Astrocyte of the spinal cord (primary cell): ENCODE data around the gene ZNF575.

Experiments used
- DNase-seq: peaks from one replicate; pipeline ENCODE4 v3.0.0; 2011; ENCODE audit warnings: low read depth, low spot score
- H3K4me3 ChIP-seq: 2 replicates; pipeline ENCODE4 v1.5.1; 2011; ENCODE audit warnings: low read depth, mild to moderate bottlenecking, low read length, moderate library complexity
- in situ Hi-C: cut with HindIII; loops from 2 replicates; pipeline ENCODE4 v1.10.0; 2017; ENCODE audit warnings: low sequenced_read_pairs
- TF ChIP-seq, protein P1 (sequence below): IDR thresholded peaks from 2 replicates; pipeline ENCODE4 v1.5.1; 2012; ENCODE audit warnings: low read depth, mild to moderate bottlenecking, low read length, inconsistent platforms

Gene ZNF575

DNA sequence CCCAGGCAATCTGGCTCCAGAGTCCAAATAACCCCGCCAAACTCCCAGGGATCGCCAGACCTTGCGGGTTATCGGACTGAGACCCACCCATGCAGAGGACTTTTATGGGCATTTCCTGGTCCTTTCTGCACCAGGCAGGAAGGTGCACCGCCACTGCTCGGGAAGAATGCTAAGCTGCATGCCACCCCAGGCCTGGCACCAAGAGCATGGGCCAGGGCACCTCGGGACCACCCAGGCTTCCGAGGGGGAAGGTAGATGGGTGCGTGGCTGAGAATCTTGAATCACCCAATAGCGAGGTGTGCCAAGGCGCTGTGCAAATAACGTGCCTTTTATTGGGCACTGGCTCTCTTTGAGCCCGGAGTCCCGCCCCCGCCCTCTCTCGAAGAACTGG, 422 bp upstream of the ZNF575 start:
- no peak for DNase-seq
- TF ChIP-seq, protein P1, sequence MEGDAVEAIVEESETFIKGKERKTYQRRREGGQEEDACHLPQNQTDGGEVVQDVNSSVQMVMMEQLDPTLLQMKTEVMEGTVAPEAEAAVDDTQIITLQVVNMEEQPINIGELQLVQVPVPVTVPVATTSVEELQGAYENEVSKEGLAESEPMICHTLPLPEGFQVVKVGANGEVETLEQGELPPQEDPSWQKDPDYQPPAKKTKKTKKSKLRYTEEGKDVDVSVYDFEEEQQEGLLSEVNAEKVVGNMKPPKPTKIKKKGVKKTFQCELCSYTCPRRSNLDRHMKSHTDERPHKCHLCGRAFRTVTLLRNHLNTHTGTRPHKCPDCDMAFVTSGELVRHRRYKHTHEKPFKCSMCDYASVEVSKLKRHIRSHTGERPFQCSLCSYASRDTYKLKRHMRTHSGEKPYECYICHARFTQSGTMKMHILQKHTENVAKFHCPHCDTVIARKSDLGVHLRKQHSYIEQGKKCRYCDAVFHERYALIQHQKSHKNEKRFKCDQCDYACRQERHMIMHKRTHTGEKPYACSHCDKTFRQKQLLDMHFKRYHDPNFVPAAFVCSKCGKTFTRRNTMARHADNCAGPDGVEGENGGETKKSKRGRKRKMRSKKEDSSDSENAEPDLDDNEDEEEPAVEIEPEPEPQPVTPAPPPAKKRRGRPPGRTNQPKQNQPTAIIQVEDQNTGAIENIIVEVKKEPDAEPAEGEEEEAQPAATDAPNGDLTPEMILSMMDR: no peak
- H3K4me3 ChIP-seq: peak overlapping the region; percentile 56
- in situ Hi-C loops: no loop called here

- peak; percentile 100 for DNase-seq
- peak overlapping the region; percentile 56 for H3K4me3 ChIP-seq
- TF ChIP-seq, protein P1: no peak
- in situ Hi-C loops: no loop called here
Measured at GRCh38 chr19:43533546-43534304, 737 bp downstream of the ZNF575 start.

DNA sequence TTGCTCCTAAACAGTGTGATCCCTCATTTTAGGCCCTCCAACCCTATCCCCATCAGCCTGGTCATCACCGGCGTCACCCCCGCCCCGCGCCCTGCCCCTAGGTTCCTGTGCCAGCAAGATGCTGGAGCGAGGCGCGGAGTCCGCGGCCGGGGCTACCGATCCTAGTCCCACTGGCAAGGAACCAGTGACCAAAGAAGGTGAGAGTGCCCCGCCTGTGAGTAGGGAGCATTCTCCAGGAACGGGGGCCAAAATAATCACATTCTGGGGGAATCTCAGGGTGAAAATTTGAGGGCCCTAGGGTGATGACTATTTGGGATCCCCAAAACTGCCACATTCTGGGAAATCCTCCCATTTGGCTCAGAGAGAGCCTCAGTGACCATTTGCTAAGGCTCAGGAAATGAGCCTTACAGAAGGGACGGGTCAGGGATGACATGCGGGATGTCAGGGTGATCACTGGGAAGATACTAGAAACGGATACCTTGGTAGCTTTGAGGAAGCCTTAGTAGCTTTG, 1.4 kb downstream of the ZNF575 start:
- peak overlapping the region; percentile 56 for H3K4me3 ChIP-seq
- TF ChIP-seq, protein P1: no peak
- in situ Hi-C loops: no loop called here
- DNase-seq: no peak

DNA sequence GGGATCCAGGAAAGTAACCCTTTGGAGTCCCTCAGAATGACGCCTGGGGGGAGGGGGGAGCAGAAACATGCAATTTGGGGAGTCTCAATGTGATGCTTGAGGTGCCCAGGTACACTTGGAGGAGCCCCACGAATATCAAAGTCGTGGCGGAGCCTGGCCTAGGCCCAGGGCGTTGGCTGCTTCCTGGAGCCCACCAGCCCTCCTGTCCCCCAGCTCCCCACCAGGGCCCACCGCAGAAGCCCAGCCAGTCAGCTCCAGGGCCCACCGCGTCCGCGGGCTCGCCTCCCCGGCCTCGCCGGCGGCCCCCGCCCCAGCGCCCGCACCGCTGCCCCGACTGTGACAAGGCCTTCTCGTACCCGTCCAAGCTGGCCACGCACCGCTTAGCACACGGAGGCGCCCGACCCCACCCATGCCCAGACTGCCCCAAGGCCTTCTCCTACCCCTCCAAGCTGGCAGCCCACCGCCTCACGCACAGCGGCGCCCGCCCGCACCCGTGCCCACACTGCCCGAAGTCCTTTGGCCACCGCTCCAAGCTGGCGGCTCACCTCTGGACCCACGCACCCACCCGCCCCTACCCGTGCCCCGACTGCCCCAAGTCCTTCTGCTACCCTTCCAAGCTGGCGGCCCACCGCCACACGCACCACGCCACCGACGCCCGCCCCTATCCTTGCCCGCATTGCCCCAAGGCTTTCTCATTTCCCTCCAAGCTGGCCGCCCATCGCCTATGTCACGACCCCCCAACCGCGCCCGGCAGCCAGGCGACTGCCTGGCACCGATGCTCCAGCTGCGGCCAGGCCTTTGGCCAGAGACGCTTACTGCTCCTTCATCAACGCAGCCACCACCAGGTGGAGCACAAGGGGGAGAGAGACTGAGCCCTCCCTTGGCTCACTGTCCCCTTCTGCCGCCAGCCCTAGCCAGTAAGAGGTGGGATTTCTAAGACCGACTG, 2.1 kb downstream of the ZNF575 start:
- DNase-seq: peak; percentile 56
- no peak overlapping the region for H3K4me3 ChIP-seq
- TF ChIP-seq, protein P1: peak; percentile 83
- in situ Hi-C loops: no loop called here

- H3K4me3 ChIP-seq: no peak overlapping the region
- in situ Hi-C loops: no loop called here
- TF ChIP-seq, protein P1: no peak
- DNase-seq: no peak
Measured at GRCh38 chr19:43538922-43539321, 5.9 kb downstream of the ZNF575 start.

GRCh38 chr19:43540381-43540780, 7.4 kb downstream of the ZNF575 start:
- TF ChIP-seq, protein P1: no peak
- no peak for DNase-seq
- no peak overlapping the region for H3K4me3 ChIP-seq
- in situ Hi-C loops: no loop called here
